ENCODE measurements around the gene HPSE. TPM values are rescaled to one million over a fixed set of nuclear protein-coding genes. Genes with fewer than 3 reads are reported as not detected.

HPSE gene
- total RNA-seq, 1 experiment from 2014 or later: 2.6 TPM

GRCh38 chr4:83329521-83330110 lies 5.0 kb downstream of the HPSE start:
- no peaks in the 10 kb centered on the region for H3K36me3 ChIP-seq (ENCODE audit: control insufficient read depth, insufficient read depth, low read length)
- ATAC-seq (no peak), DNase-seq (ENCODE audit: low read depth, low spot score) (no peak)
- no TSS peak for BruUV-seq (replicated peaks)
- H3K9me3 ChIP-seq (ENCODE audit: control insufficient read depth, insufficient read depth, low read depth, low read length): no peaks in the 10 kb centered on the region
- H3K27me3 ChIP-seq (ENCODE audit: control insufficient read depth, insufficient read depth, low read length): no peaks in the 10 kb centered on the region
- ChIA-PET CTCF (no interaction called here), POLR2A (no interaction called here)
- H3K4me3 ChIP-seq (ENCODE audit: low read depth in 2 of 2, low read length in 2 of 2): no peak overlapping the region
- no peak overlapping the region for H3K27ac ChIP-seq (ENCODE audit: low read length)
- intact Hi-C loops (cut with micrococcal nuclease; ENCODE audit: unreplicated experiment) (no loop called here), in situ Hi-C loops (cut with HindIII; ENCODE audit: low pct_unique_long_range_greater_than_20kb, low sequenced_read_pairs) (no loop called here)
- H3K4me1 ChIP-seq (ENCODE audit: control insufficient read depth, insufficient read depth, low read length): peaks cover 3% of the 10 kb centered on the region; the same call in 1 of the 2 replicates
- TF ChIP-seq REST (IDR thresholded peaks at IDR 0.05; ENCODE audit: insufficient read depth in 1 of 2, low read depth in 2 of 2, low read length in 1 of 2): no peak
- no peak for TF ChIP-seq TCF7L2 (IDR thresholded peaks at IDR 0.05; ENCODE audit: low read depth, low read length)
- no peak for TF ChIP-seq SIN3A (IDR thresholded peaks at IDR 0.05; ENCODE audit: borderline replicate concordance, insufficient read depth, low read depth, low read length)
- no peak for TF ChIP-seq CTCF (IDR thresholded peaks at IDR 0.05)
- no peak for TF ChIP-seq POLR2AphosphoS5 (IDR thresholded peaks at IDR 0.05; ENCODE audit: low read depth, low read length)

GRCh38 chr4:83328521-83329187 lies 6.0 kb downstream of the HPSE start:
- ATAC-seq (no peak), DNase-seq (ENCODE audit: low read depth, low spot score) (no peak)
- no peaks in the 10 kb centered on the region for H3K9me3 ChIP-seq (ENCODE audit: control insufficient read depth, insufficient read depth, low read depth, low read length)
- intact Hi-C loops (cut with micrococcal nuclease; ENCODE audit: unreplicated experiment): no loop called here
- no TSS peak for BruUV-seq (replicated peaks)
- POLR2A ChIA-PET: no interaction called here
- H3K4me1 ChIP-seq (ENCODE audit: control insufficient read depth, insufficient read depth, low read length): no peaks in the 10 kb centered on the region
- CTCF ChIA-PET: no interaction called here
- TF ChIP-seq POLR2AphosphoS5 (IDR thresholded peaks at IDR 0.05; ENCODE audit: low read depth, low read length) (no peak), TCF7L2 (IDR thresholded peaks at IDR 0.05; ENCODE audit: low read depth, low read length) (no peak), CTCF (IDR thresholded peaks at IDR 0.05) (peak; percentile 27; the same call in 1 of the 2 replicates), SIN3A (IDR thresholded peaks at IDR 0.05; ENCODE audit: borderline replicate concordance, insufficient read depth, low read depth, low read length) (no peak)
- H3K4me3 ChIP-seq (ENCODE audit: low read depth in 2 of 2, low read length in 2 of 2): no peak overlapping the region
- in situ Hi-C loops (cut with HindIII; ENCODE audit: low pct_unique_long_range_greater_than_20kb, low sequenced_read_pairs): no loop called here
- H3K27me3 ChIP-seq (ENCODE audit: control insufficient read depth, insufficient read depth, low read length): no peaks in the 10 kb centered on the region
- no peak overlapping the region for H3K27ac ChIP-seq (ENCODE audit: low read length)
- no peaks in the 10 kb centered on the region for H3K36me3 ChIP-seq (ENCODE audit: control insufficient read depth, insufficient read depth, low read length)

Data from Panc1 (cell line).